ENCODE measurements around the gene BRD3. TPM values are rescaled to one million over a fixed set of nuclear protein-coding genes. Genes with fewer than 3 reads are reported as not detected.

Gene BRD3
- total and polyA plus RNA-seq, 2 of the 8 experiments (the other 6 are each of a cell fraction or from before 2014, with no cell fraction given): 31.0 to 82.7 TPM

- Histone ChIP-seq H3K9ac (replicated peaks in 1 of 4; ENCODE audit: extremely low read depth in 1 of 4, low read depth in 3 of 4, low read length in 3 of 4) (no peak overlapping the region), H3K4me2 (ENCODE audit: insufficient read depth in 1 of 2, low read depth in 2 of 2, low read length in 2 of 2) (no peak overlapping the region), H3K23ac (ENCODE audit: insufficient read length) (no peak overlapping the region), H4K8ac (ENCODE audit: extremely low read depth, insufficient read depth, low read length) (no peak overlapping the region), H4K5ac (ENCODE audit: insufficient read length, low read depth, low read length) (no peak overlapping the region), H3K4me1 (replicated peaks in 1 of 4; ENCODE audit: control insufficient read depth in 3 of 4, insufficient read depth in 4 of 4, low read length in 3 of 4) (no peaks in the 10 kb centered on the region), H2BK5ac (ENCODE audit: low read depth, low read length) (no peak overlapping the region), H4K91ac (replicated peaks; ENCODE audit: insufficient read length, low read length) (no peak overlapping the region), H3K79me2 (ENCODE audit: control insufficient read depth in 1 of 2, insufficient read depth in 2 of 2, low read length in 2 of 2) (no peaks in the 10 kb centered on the region), H3K14ac (ENCODE audit: insufficient read length) (no peak overlapping the region), H3K4me3 (ENCODE audit: extremely low read depth in 1 of 4, insufficient read depth in 2 of 4, low read depth in 3 of 4, low read length in 4 of 4) (no peak overlapping the region), H3K27me3 (replicated peaks in 1 of 4; ENCODE audit: control insufficient read depth in 3 of 4, extremely low read depth in 1 of 4, insufficient read depth in 3 of 4, low read length in 3 of 4) (no peaks in the 10 kb centered on the region), H2BK12ac (ENCODE audit: low read depth, low read length) (no peak overlapping the region), H3K4ac (replicated peaks; ENCODE audit: insufficient read length, low read depth, low read length) (no peak overlapping the region), H2BK15ac (ENCODE audit: low read length) (no peak overlapping the region), H2AK5ac (ENCODE audit: low read depth, low read length) (no peak overlapping the region), H2BK120ac (replicated peaks; ENCODE audit: low read depth, low read length) (no peak overlapping the region), H2AFZ (ENCODE audit: low read length) (no peak overlapping the region), H3K18ac (ENCODE audit: extremely low read depth, low read length) (no peak overlapping the region), H3K79me1 (ENCODE audit: low read depth, low read length) (no peaks in the 10 kb centered on the region), H3K9me3 (ENCODE audit: insufficient read depth in 2 of 2, low read depth in 1 of 2, low read length in 1 of 2) (no peaks in the 10 kb centered on the region; a peak in 1 of 4 replicates), H3K56ac (replicated peaks; ENCODE audit: insufficient read length, low read depth, low read length) (no peak overlapping the region), H3K36me3 (ENCODE audit: control insufficient read depth in 2 of 4, insufficient read depth in 4 of 4, low read length in 3 of 4) (no peaks in the 10 kb centered on the region), H3K27ac (ENCODE audit: low read depth, low read length) (no peak overlapping the region), H3K23me2 (ENCODE audit: low read depth, low read length) (no peaks in the 10 kb centered on the region; the same call in 1 of the 2 replicates), H2BK20ac (ENCODE audit: low read length) (no peak overlapping the region), H4K20me1 (replicated peaks in 1 of 2; ENCODE audit: control insufficient read depth in 1 of 2, insufficient read depth in 2 of 2, low read length in 2 of 2) (no peaks in the 10 kb centered on the region)
- CTCF ChIA-PET (ENCODE audit: partially characterized antibody): interaction anchor here (0.6 to 2.7 kb wide), 3 partner anchors 10 to 15 kb away, joined by 3 to 14 read pairs (median 4); no protein-coding TSS in a partner anchor
- POLR2A ChIA-PET (ENCODE audit: partially characterized antibody): interaction anchor here (1.0 kb wide), 1 partner anchor 22 kb away, joined by 3 read pairs; no protein-coding TSS in a partner anchor
- FAIRE-seq (no peak), DNase-seq (ENCODE audit: low read depth in 1 of 2, low spot score in 2 of 2) (no peak)
- WGBS, 2 experiments (ENCODE audit: extremely low coverage in 1 of 2, insufficient coverage in 1 of 2, insufficient read length in 1 of 2, insufficient replicate concordance in 2 of 2, low coverage in 1 of 2, low lambda C conversion rate in 2 of 2, missing lambda C conversion rate in 1 of 2): 92% methylated on average over 14 of the region's 14 CpGs; no CpG with 5 or more reads in 1 of the 2 experiments
- TF ChIP-seq RFX5 (IDR thresholded peaks at IDR 0.05; ENCODE audit: borderline replicate concordance, low read depth, low read length) (no peak), ASH2L (IDR thresholded peaks at IDR 0.05; ENCODE audit: low read length) (no peak), PHF8 (conservative IDR thresholded peaks at IDR 0.05; ENCODE audit: low read depth, low read length) (no peak), JUND (IDR thresholded peaks at IDR 0.05; ENCODE audit: low read length) (no peak), SIX5 (IDR thresholded peaks at IDR 0.05; ENCODE audit: low read depth, low read length) (no peak), EGR1 (IDR thresholded peaks at IDR 0.05; ENCODE audit: borderline replicate concordance, low read depth, low read length) (no peak), CEBPB (IDR thresholded peaks at IDR 0.05; ENCODE audit: low read depth, low read length) (no peak), HDAC6 (IDR thresholded peaks at IDR 0.05; ENCODE audit: low read depth, low read length) (no peak), GABPA (IDR thresholded peaks at IDR 0.05; ENCODE audit: borderline replicate concordance, insufficient read depth, low read length) (no peak), SP2 (IDR thresholded peaks at IDR 0.05; ENCODE audit: low read length) (no peak), FOSL1 (IDR thresholded peaks at IDR 0.05; ENCODE audit: insufficient read depth, low read depth, low read length) (no peak), SP1 (IDR thresholded peaks at IDR 0.05; ENCODE audit: low read depth, low read length) (no peak), TBP (IDR thresholded peaks at IDR 0.05; ENCODE audit: low read depth, low read length) (no peak)
- TF ChIP-seq, protein P1, sequence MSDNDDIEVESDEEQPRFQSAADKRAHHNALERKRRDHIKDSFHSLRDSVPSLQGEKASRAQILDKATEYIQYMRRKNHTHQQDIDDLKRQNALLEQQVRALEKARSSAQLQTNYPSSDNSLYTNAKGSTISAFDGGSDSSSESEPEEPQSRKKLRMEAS (IDR thresholded peaks at IDR 0.05): no peak
Observed at GRCh38 chr9:134088063-134088725, 20.4 kb upstream of the BRD3 start.
